Endothelial cell of umbilical vein (primary cell): ENCODE measurements around the gene SLC38A4. TPM values are rescaled to one million over a fixed set of nuclear protein-coding genes. Genes with fewer than 3 reads are reported as not detected.

Experiments used
- BruUV-seq: library from RNA; stranded (reverse); fragments of 400-500 nt; replicated peaks from 2 replicates; lab custom pipeline; 2021; lab: Mats Ljungman, UMichigan
- CTCF ChIA-PET: fragments of 300-600, 350-600 bp; sonication (Branson Sonifier 250); formaldehyde crosslinking; loops from one replicate; lab custom pipeline; 2021; ENCODE audit warnings: antibody characterized with exemption, inconsistent platforms; lab: Charles Lee
- POLR2A ChIA-PET: fragments of 300-600, 350-600 bp; sonication (Branson Sonifier 250); formaldehyde crosslinking; loops from one replicate; lab custom pipeline; 2021; ENCODE audit warnings: antibody characterized with exemption, inconsistent platforms; lab: Charles Lee
- DNase-seq: peaks from one replicate; pipeline ENCODE4 v3.0.0-alpha.2; 2011; ENCODE audit warnings: low read depth, low spot score
- FAIRE-seq: peaks from 2 replicates; lab custom pipeline; 2011; peaks lifted over from hg19 to GRCh38; lab: Jason Lieb, UNC
- H2AFZ ChIP-seq: 2 replicates; pipeline ENCODE4 v1.6.0; 2012; ENCODE audit warnings: low read depth, low read length, control low read depth, inconsistent platforms
- H3K27ac ChIP-seq: 2 replicates; pipeline ENCODE4 v1.5.1; 2011; ENCODE audit warnings: low read depth, mild to moderate bottlenecking, control low read depth, low read length, moderate library complexity; ENCODE audit not compliant: insufficient read depth
- H3K27me3 ChIP-seq, 2 experiments: 2 replicates each; pipeline versions ENCODE4 v1.6.0 to v1.6.1; 2011; ENCODE audit warnings: low read length in 2 of 2, mixed read lengths in 1 of 2; ENCODE audit not compliant: control insufficient read depth in 2 of 2, insufficient read depth in 2 of 2
- H3K36me3 ChIP-seq, 2 experiments: 2 replicates in 1 of 2; 3 replicates in 1 of 2; pipeline ENCODE4 v1.5.1; 2011; ENCODE audit warnings: low read length in 2 of 2, mild to moderate bottlenecking in 1 of 2, moderate library complexity in 1 of 2; ENCODE audit not compliant: control insufficient read depth in 2 of 2, insufficient read depth in 2 of 2; ENCODE audit errors: extremely low read depth in 1 of 2
- H3K4me1 ChIP-seq: 3 replicates; pipeline ENCODE4 v1.5.1; 2011; ENCODE audit warnings: mild to moderate bottlenecking, low read length; ENCODE audit not compliant: control insufficient read depth, insufficient read depth; ENCODE audit errors: extremely low read depth
- H3K4me2 ChIP-seq: 2 replicates; pipeline ENCODE4 v1.6.1; 2011; ENCODE audit warnings: low read length, control low read depth, mixed read lengths; ENCODE audit not compliant: insufficient read depth
- H3K4me3 ChIP-seq, 3 experiments: fragments of 200-600 bp in 1 of 3; sonication (generic), shearing (Covaris generic) in 1 of 3; replicated peaks in 1 of 3; 2 replicates each; pipeline ENCODE4 v1.5.1; 2011 to 2016; ENCODE audit warnings: control low read depth in 3 of 3, low read length in 3 of 3, mild to moderate bottlenecking in 2 of 3, inconsistent platforms in 1 of 3, low read depth in 1 of 3, moderate library complexity in 1 of 3; ENCODE audit not compliant: insufficient read depth in 1 of 3
- H3K79me2 ChIP-seq: 2 replicates; pipeline ENCODE4 v1.6.0; 2012; ENCODE audit warnings: low read length, inconsistent platforms; ENCODE audit not compliant: control insufficient read depth, insufficient read depth
- H3K9ac ChIP-seq: replicated peaks from 2 replicates; pipeline ENCODE3; 2011; ENCODE audit warnings: low read length, control low read depth; ENCODE audit not compliant: insufficient read depth; ENCODE audit errors: extremely low read depth
- H3K9me1 ChIP-seq: replicated peaks from 3 replicates; pipeline ENCODE4 v1.6.0; 2011; ENCODE audit warnings: mild to moderate bottlenecking, low read length; ENCODE audit not compliant: control insufficient read depth, insufficient read depth; ENCODE audit errors: extremely low read depth
- H3K9me3 ChIP-seq: replicated peaks from 2 replicates; pipeline ENCODE4 v1.5.1; 2012; ENCODE audit warnings: low read length, inconsistent platforms; ENCODE audit not compliant: control insufficient read depth, insufficient read depth
- H4K20me1 ChIP-seq: replicated peaks from 2 replicates; pipeline ENCODE3; 2011; ENCODE audit warnings: mild to moderate bottlenecking, low read length; ENCODE audit not compliant: control insufficient read depth, insufficient read depth; ENCODE audit errors: extremely low read depth
- CTCF ChIP-seq, 2 donors: IDR thresholded peaks; 1 replicate in 1 of 2; 2 replicates in 1 of 2; pipeline ENCODE4 v1.5.1; 2011; ENCODE audit warnings: low read length in 2 of 2, mild to moderate bottlenecking in 2 of 2, moderate library complexity in 2 of 2, control low read depth in 1 of 2, inconsistent platforms in 1 of 2, low read depth in 1 of 2; ENCODE audit not compliant: insufficient read depth in 1 of 2; ENCODE audit errors: extremely low read depth in 1 of 2
- EZH2 ChIP-seq: IDR thresholded peaks from 2 replicates; pipeline ENCODE4 v1.6.1; 2012; ENCODE audit warnings: borderline replicate concordance, low read depth, mild to moderate bottlenecking, moderate library complexity, low read length, inconsistent platforms; ENCODE audit not compliant: severe bottlenecking
- FOS ChIP-seq: IDR thresholded peaks from 2 replicates; pipeline ENCODE4 v1.6.1; 2011; ENCODE audit warnings: mild to moderate bottlenecking, low read length, moderate library complexity, borderline replicate concordance; ENCODE audit not compliant: insufficient read depth
- GATA2 ChIP-seq: IDR thresholded peaks from 2 replicates; pipeline ENCODE4 v1.7.0; 2011; ENCODE audit warnings: low read depth, mild to moderate bottlenecking, moderate library complexity, mixed read lengths, low read length; ENCODE audit not compliant: insufficient read length, insufficient read depth
- JUN ChIP-seq: IDR thresholded peaks from 2 replicates; pipeline ENCODE4 v1.6.1; 2011; ENCODE audit warnings: borderline replicate concordance, low read depth; ENCODE audit not compliant: insufficient read length, insufficient read depth
- MAX ChIP-seq: IDR thresholded peaks from 2 replicates; pipeline ENCODE4 v1.6.1; 2011; ENCODE audit not compliant: insufficient read depth, insufficient read length
- MYC ChIP-seq: IDR thresholded peaks from one replicate; pipeline ENCODE4 v1.6.1; 2011; ENCODE audit warnings: mild to moderate bottlenecking, low read depth, low read length
- POLR2A ChIP-seq: IDR thresholded peaks from 2 replicates; pipeline ENCODE4 v1.6.1; 2012; ENCODE audit warnings: low read depth, mild to moderate bottlenecking, control low read depth, low read length
- POLR2AphosphoS5 ChIP-seq: IDR thresholded peaks from 2 replicates; pipeline ENCODE4 v1.6.1; 2012; ENCODE audit warnings: low read depth, mild to moderate bottlenecking, control low read depth, low read length, moderate library complexity; ENCODE audit not compliant: insufficient read depth
- dilution Hi-C: fragments of 300-500 bp; cut with MboI; formaldehyde crosslinking; loops from one replicate; pipeline ENCODE4 v1.15.0; 2019; ENCODE audit warnings: low sequenced_read_pairs; ENCODE audit not compliant: extremely low pct_ligation_motif_present
- intact Hi-C: fragments of 100-400 bp; cut with micrococcal nuclease; formaldehyde crosslinking; loops from one replicate; pipeline ENCODE4 v1.10.0; 2022
- polyA plus RNA-seq, 4 experiments: library from polyadenylated mRNA; depleted of rRNA in 3 of 4; stranded (reverse) in 3 of 4; unstranded in 1 of 4; fragments of >200 nt; gene quantifications; 2 replicates each; pipeline versions ENCODE4 v1.2.1 to v1.2.3, GENCODE V29; 2011 to 2012; ENCODE audit warnings: missing spikeins in 1 of 4
- total RNA-seq: library from RNA; stranded (reverse); gene quantifications from 2 replicates; pipeline ENCODE4 v1.2.3, GENCODE V29; 2021

Gene SLC38A4
- total and polyA plus RNA-seq, 2 donors (not counting 3 experiments of a cell fraction or from before 2014, with no cell fraction given): 0.36 to 0.66 TPM

GRCh38 chr12:46808955-46809697, 16.7 kb downstream of the SLC38A4 start:
- Histone ChIP-seq H3K4me3 (no peak overlapping the region), H3K79me2 (no peaks in the 10 kb centered on the region), H4K20me1 (no peaks in the 10 kb centered on the region), H3K4me2 (no peak overlapping the region), H3K27me3 (no peaks in the 10 kb centered on the region), H3K4me1 (no peaks in the 10 kb centered on the region), H3K9ac (no peak overlapping the region), H3K9me3 (no peaks in the 10 kb centered on the region), H2AFZ (no peak overlapping the region), H3K9me1 (no peaks in the 10 kb centered on the region), H3K36me3 (no peaks in the 10 kb centered on the region), H3K27ac (no peak overlapping the region)
- no TSS peak for BruUV-seq
- no peak for FAIRE-seq
- CTCF ChIA-PET: no interaction called here
- POLR2A ChIA-PET: no interaction called here
- no peak for DNase-seq
- intact Hi-C loops: no loop called here
- dilution Hi-C loops: no loop called here
- no peak for TF ChIP-seq GATA2
- TF ChIP-seq POLR2A: no peak
- no peak for TF ChIP-seq MAX
- TF ChIP-seq EZH2: no peak
- no peak for TF ChIP-seq FOS

GRCh38 chr12:46808317-46808716, 17.5 kb downstream of the SLC38A4 start:
- Histone ChIP-seq H3K9ac (no peak overlapping the region), H3K4me3 (no peak overlapping the region), H4K20me1 (no peaks in the 10 kb centered on the region), H3K27me3 (no peaks in the 10 kb centered on the region), H3K9me1 (no peaks in the 10 kb centered on the region), H3K36me3 (no peaks in the 10 kb centered on the region), H3K27ac (no peak overlapping the region), H3K9me3 (no peaks in the 10 kb centered on the region), H3K79me2 (no peaks in the 10 kb centered on the region), H2AFZ (no peak overlapping the region), H3K4me1 (no peaks in the 10 kb centered on the region), H3K4me2 (no peak overlapping the region)
- no peak for FAIRE-seq
- BruUV-seq: no TSS peak
- TF ChIP-seq JUN (no peak), MAX (no peak), POLR2AphosphoS5 (no peak), EZH2 (no peak), FOS (no peak), GATA2 (no peak), CTCF (IDR thresholded peaks at IDR 0.05; ENCODE audit: extremely low read depth in 1 of 2, insufficient read depth in 1 of 2, low read depth in 1 of 2, low read length in 2 of 2) (no peak), POLR2A (no peak), MYC (no peak)
- DNase-seq: no peak
- ChIA-PET POLR2A (no interaction called here), CTCF (interaction anchor here (0.6 kb wide), 1 partner anchor 16 kb away, joined by 3 read pairs; no protein-coding TSS in a partner anchor)
- intact Hi-C loops (no loop called here), dilution Hi-C loops (no loop called here)
